ENCODE results near the gene PIAS1. TPM values are rescaled to one million over a fixed set of nuclear protein-coding genes. Genes with fewer than 3 reads are reported as not detected.

Gene PIAS1
- total and polyA plus RNA-seq, 2 donors, result 32.1 to 79.8 TPM

GRCh38 chr15:68129072-68129471 lies 75.0 kb downstream of the PIAS1 start:
- H3K36me3 ChIP-seq (ENCODE audit: insufficient read depth), result no peaks in the 10 kb centered on the region
- H3K27ac ChIP-seq (ENCODE audit: low read depth), result no peak overlapping the region
- H3K4me3 ChIP-seq (ENCODE audit: low read depth, low read length), result no peak overlapping the region
- no peaks in the 10 kb centered on the region for H3K4me1 ChIP-seq (ENCODE audit: insufficient read depth)
- no peak for DNase-seq (ENCODE audit: extremely low spot score)
- 65% methylated on average over 3 of the region's 3 CpGs for WGBS

DNA sequence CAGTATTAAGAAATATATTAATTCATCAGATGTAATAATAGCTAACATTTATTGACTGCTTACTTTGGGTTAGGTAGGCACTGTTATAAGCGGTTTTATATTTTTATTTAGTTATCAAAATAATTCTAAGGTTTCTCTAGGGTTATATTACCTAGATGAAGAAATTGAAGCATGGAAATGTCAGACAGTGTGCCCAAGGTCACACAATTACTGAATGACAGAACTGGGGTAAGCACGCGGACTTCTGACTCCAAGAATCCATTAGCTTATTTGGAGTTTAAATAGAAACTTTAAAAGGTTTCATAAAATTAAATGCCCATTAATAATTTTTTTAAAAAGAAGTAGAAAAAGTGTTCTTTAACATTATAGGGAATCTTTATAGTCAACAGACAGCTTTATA lies 76.7 kb downstream of the PIAS1 start:
- Histone ChIP-seq H3K36me3 (ENCODE audit: insufficient read depth) (no peaks in the 10 kb centered on the region), H3K27ac (ENCODE audit: low read depth) (no peak overlapping the region), H3K4me1 (ENCODE audit: insufficient read depth) (no peaks in the 10 kb centered on the region), H3K4me3 (ENCODE audit: low read depth, low read length) (no peak overlapping the region)
- DNase-seq (ENCODE audit: extremely low spot score), result no peak
- WGBS, result 96% methylated on average over 3 of the region's 3 CpGs

GRCh38 chr15:68137096-68137495 lies 83.0 kb downstream of the PIAS1 start:
- Histone ChIP-seq H3K36me3 (ENCODE audit: insufficient read depth) (no peaks in the 10 kb centered on the region), H3K27ac (ENCODE audit: low read depth) (no peak overlapping the region), H3K4me1 (ENCODE audit: insufficient read depth) (no peaks in the 10 kb centered on the region), H3K4me3 (ENCODE audit: low read depth, low read length) (no peak overlapping the region)
- 97% methylated on average over 1 of the region's 1 CpG for WGBS
- no peak for DNase-seq (ENCODE audit: extremely low spot score)

- H3K36me3 ChIP-seq (ENCODE audit: insufficient read depth), result no peaks in the 10 kb centered on the region
- no peak for DNase-seq (ENCODE audit: extremely low spot score)
- H3K27ac ChIP-seq (ENCODE audit: low read depth), result no peak overlapping the region
- no peaks in the 10 kb centered on the region for H3K4me1 ChIP-seq (ENCODE audit: insufficient read depth)
- WGBS, result 95% methylated on average over 2 of the region's 2 CpGs
- H3K4me3 ChIP-seq (ENCODE audit: low read depth, low read length), result no peak overlapping the region
These were observed 89.0 kb downstream of the PIAS1 start for GRCh38 chr15:68143129-68143528.

- 86% methylated on average over 1 of the region's 1 CpG for WGBS
- DNase-seq (ENCODE audit: extremely low spot score), result no peak
- Histone ChIP-seq H3K27ac (ENCODE audit: low read depth) (no peak overlapping the region), H3K4me3 (ENCODE audit: low read depth, low read length) (no peak overlapping the region), H3K4me1 (ENCODE audit: insufficient read depth) (no peaks in the 10 kb centered on the region), H3K36me3 (ENCODE audit: insufficient read depth) (no peaks in the 10 kb centered on the region)
These were observed 89.7 kb downstream of the PIAS1 start for GRCh38 chr15:68143785-68144184.

DNA sequence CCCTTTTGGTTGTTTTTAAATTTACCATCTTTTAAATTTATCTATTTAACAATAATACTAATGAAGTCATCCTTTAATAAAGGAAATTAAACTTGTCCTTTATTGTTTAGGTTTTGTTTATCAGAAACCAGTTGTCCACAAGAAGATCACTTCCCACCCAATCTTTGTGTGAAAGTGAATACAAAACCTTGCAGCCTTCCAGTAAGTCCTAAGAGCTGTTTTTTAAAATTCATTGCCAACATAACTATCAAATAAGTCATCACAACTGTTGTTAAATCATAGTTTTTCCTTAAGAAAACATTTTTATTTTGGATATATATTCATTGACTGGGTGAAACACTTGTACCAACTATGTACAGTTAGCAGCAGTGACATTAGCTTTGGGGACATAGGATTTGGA lies 91.6 kb downstream of the PIAS1 start:
- no peak for DNase-seq (ENCODE audit: extremely low spot score)
- no peak overlapping the region for H3K27ac ChIP-seq (ENCODE audit: low read depth)
- H3K4me1 ChIP-seq (ENCODE audit: insufficient read depth), result no peaks in the 10 kb centered on the region
- no peak overlapping the region for H3K4me3 ChIP-seq (ENCODE audit: low read depth, low read length)
- no peaks in the 10 kb centered on the region for H3K36me3 ChIP-seq (ENCODE audit: insufficient read depth)

- Histone ChIP-seq H3K36me3 (ENCODE audit: insufficient read depth) (peaks cover 2% of the 10 kb centered on the region), H3K4me3 (ENCODE audit: low read depth, low read length) (no peak overlapping the region), H3K27ac (ENCODE audit: low read depth) (no peak overlapping the region), H3K4me1 (ENCODE audit: insufficient read depth) (no peaks in the 10 kb centered on the region)
- WGBS, result 96% methylated on average over 1 of the region's 1 CpG
- no peak for DNase-seq (ENCODE audit: extremely low spot score)
These were observed 93.9 kb downstream of the PIAS1 start for GRCh38 chr15:68148039-68148438.

DNA sequence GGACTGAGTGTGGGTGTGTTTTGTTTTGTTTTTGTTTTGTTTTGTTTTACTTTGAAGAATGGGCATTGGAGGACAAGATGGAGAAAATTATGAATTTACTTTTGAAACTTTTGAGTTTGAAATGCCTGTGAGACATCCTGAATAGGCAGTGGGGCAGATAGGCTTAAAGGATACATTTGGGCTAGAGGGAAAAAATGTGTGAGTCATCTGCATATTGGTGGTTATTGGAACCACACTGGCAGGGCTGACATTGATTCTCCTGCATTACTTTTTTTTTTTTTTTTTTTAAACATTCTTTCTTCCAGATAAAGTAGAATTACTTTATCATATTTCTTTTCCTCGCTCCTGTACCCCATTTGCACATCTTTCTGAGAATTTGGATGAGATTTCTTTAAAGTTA lies 94.9 kb downstream of the PIAS1 start:
- WGBS, result 96% methylated on average over 1 of the region's 1 CpG
- Histone ChIP-seq H3K4me3 (ENCODE audit: low read depth, low read length) (no peak overlapping the region), H3K27ac (ENCODE audit: low read depth) (no peak overlapping the region), H3K36me3 (ENCODE audit: insufficient read depth) (peaks cover 2% of the 10 kb centered on the region), H3K4me1 (ENCODE audit: insufficient read depth) (no peaks in the 10 kb centered on the region)
- no peak for DNase-seq (ENCODE audit: extremely low spot score)

- H3K4me3 ChIP-seq (ENCODE audit: low read depth, low read length), result no peak overlapping the region
- DNase-seq (ENCODE audit: extremely low spot score), result no peak
- peak overlapping the region; percentile 38 for H3K27ac ChIP-seq (ENCODE audit: low read depth)
- no peaks in the 10 kb centered on the region for H3K4me1 ChIP-seq (ENCODE audit: insufficient read depth)
- 57% methylated on average over 1 of the region's 1 CpG for WGBS
- peaks cover 2% of the 10 kb centered on the region for H3K36me3 ChIP-seq (ENCODE audit: insufficient read depth)
These were observed 96.1 kb downstream of the PIAS1 start for GRCh38 chr15:68150187-68150586.

- WGBS, result 83% methylated on average over 1 of the region's 1 CpG
- H3K27ac ChIP-seq (ENCODE audit: low read depth), result no peak overlapping the region
- no peak overlapping the region for H3K4me3 ChIP-seq (ENCODE audit: low read depth, low read length)
- peaks cover 2% of the 10 kb centered on the region for H3K36me3 ChIP-seq (ENCODE audit: insufficient read depth)
- H3K4me1 ChIP-seq (ENCODE audit: insufficient read depth), result no peaks in the 10 kb centered on the region
- DNase-seq (ENCODE audit: extremely low spot score), result no peak
These were observed 97.2 kb downstream of the PIAS1 start for GRCh38 chr15:68151277-68151676.

DNA sequence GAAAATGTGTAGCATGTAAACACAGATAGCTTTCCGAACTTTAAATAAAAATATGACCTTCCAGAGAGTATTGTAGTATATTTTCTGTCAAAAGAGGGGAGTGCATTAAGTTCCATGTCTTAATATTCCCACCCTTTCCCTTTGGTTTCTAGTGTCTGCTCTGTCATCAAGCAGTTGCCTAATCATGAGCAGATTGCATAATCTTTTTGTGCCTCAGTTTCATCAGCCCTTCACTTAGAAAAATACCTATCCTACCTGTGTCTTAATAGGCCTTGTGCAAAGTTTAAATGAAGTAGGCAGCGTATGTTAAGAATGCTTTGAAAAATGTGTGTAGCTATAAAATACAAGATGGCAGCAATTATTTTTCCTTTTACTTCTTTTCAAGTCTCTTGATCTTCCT lies 98.2 kb downstream of the PIAS1 start:
- H3K4me1 ChIP-seq (ENCODE audit: insufficient read depth), result no peaks in the 10 kb centered on the region
- WGBS, result 98% methylated on average over 2 of the region's 2 CpGs

DNA sequence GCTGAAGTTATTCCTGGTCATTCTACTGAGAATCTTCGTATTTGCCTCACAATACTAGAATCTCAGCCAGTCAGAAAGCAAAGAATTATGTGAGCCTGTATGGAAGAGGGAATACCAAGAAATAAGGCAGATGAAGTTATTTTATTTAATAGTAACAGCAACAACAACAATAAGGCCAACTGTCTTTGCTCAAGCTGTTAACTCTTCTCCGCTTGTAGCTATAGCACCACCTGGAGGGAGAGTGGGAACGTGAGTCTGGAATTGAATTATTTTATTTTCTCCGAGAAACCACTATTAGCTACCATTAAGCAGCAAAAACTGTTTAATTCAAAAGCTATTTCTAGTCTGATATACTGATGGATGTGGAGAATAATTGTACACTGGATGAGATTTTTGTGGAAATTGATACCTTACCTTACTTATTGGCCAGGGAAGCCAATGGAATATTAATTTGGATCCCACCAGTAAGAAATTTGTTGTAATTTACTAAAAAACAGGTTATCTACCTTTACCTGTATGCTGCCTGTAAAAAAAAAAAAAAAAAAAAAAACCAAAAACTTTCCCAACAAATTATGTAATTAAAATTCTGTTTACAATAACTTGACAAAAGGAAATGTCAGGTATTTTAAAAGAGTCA lies 100.9 kb downstream of the PIAS1 start:
- Histone ChIP-seq H3K27ac (ENCODE audit: low read depth) (no peak overlapping the region), H3K36me3 (ENCODE audit: insufficient read depth) (peaks cover 2% of the 10 kb centered on the region), H3K4me1 (ENCODE audit: insufficient read depth) (no peaks in the 10 kb centered on the region), H3K4me3 (ENCODE audit: low read depth, low read length) (no peak overlapping the region)
- peak; percentile 29 for DNase-seq (ENCODE audit: extremely low spot score)
- WGBS, result 26% methylated on average over 4 of the region's 4 CpGs

More for the DNA sequence above, 98.2 kb downstream of the PIAS1 start:
- DNase-seq (ENCODE audit: extremely low spot score), result no peak
- peaks cover 2% of the 10 kb centered on the region for H3K36me3 ChIP-seq (ENCODE audit: insufficient read depth)
- H3K4me3 ChIP-seq (ENCODE audit: low read depth, low read length), result no peak overlapping the region
- H3K27ac ChIP-seq (ENCODE audit: low read depth), result no peak overlapping the region

DNA sequence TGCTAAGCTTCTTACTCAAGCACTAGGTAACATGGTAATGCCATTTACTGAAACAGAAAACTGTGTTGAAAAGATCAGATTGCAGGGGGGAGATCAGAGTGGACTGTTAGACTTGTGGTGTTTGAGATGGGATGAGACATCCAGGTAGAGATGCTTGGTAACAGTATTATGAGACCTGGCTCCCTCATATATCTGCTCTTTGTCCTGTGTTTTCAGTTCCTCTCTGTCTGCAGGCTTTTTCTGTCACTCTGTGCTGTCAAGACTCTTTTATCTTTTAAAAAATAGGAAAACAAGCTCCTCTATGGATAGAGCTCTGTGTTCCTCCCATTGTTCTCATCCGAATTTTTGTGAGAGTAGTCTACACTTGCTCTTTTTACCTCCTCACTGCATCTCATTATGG lies 103.0 kb downstream of the PIAS1 start:
- Histone ChIP-seq H3K27ac (ENCODE audit: low read depth) (no peak overlapping the region), H3K4me1 (ENCODE audit: insufficient read depth) (no peaks in the 10 kb centered on the region), H3K4me3 (ENCODE audit: low read depth, low read length) (no peak overlapping the region), H3K36me3 (ENCODE audit: insufficient read depth) (peaks cover 2% of the 10 kb centered on the region)
- no peak for DNase-seq (ENCODE audit: extremely low spot score)
- 49% methylated on average over 1 of the region's 1 CpG for WGBS

DNA sequence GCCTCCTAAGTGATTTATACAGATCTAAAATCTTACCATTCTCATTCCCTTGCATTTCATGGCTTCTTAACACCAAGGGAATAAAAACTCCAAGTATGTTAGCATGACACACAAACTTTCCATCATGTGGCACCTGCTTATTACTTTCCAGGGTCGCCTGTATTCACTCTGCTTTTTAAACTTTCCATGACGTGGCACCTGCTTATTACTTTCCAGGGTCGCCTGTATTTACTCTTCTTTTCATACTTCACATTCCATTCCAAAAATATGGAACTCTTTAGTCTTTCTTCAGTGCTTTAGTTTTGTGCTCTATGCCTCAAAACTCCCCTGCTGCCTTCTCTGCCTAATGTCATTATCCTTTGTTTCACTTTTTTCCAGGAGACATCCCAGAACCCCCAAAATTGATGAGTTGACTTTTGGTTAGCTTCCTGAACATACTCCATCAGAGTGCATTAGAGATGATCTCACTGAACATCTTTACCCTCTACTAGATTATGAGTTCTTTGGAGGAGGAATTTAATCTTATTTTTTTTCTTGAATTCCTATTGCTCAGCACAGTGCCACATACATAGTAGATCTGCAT lies 104.0 kb downstream of the PIAS1 start:
- no peaks in the 10 kb centered on the region for H3K36me3 ChIP-seq (ENCODE audit: insufficient read depth)
- no peak overlapping the region for H3K4me3 ChIP-seq (ENCODE audit: low read depth, low read length)
- H3K27ac ChIP-seq (ENCODE audit: low read depth), result no peak overlapping the region
- 31% methylated on average over 3 of the region's 3 CpGs for WGBS
- no peaks in the 10 kb centered on the region for H3K4me1 ChIP-seq (ENCODE audit: insufficient read depth)
- no peak for DNase-seq (ENCODE audit: extremely low spot score)

GRCh38 chr15:68163191-68163590 lies 109.1 kb downstream of the PIAS1 start:
- H3K4me1 ChIP-seq (ENCODE audit: insufficient read depth), result no peaks in the 10 kb centered on the region
- no peak overlapping the region for H3K27ac ChIP-seq (ENCODE audit: low read depth)
- H3K36me3 ChIP-seq (ENCODE audit: insufficient read depth), result no peaks in the 10 kb centered on the region
- DNase-seq (ENCODE audit: extremely low spot score), result no peak
- H3K4me3 ChIP-seq (ENCODE audit: low read depth, low read length), result no peak overlapping the region
